NB4 (cell line): ENCODE data around the gene GIN1.

Experiments
- MYC ChIP-seq: IDR thresholded peaks from 2 replicates; pipeline ENCODE4 v1.6.1; 2011; ENCODE audit warnings: low read depth, low read length
- POLR2A ChIP-seq: IDR thresholded peaks from 2 replicates; pipeline ENCODE4 v1.6.1; 2011; ENCODE audit warnings: mild to moderate bottlenecking; ENCODE audit not compliant: insufficient read length; ENCODE audit errors: extremely low read depth
- TF ChIP-seq, protein P1 (sequence below): IDR thresholded peaks from one replicate; pipeline ENCODE4 v1.5.1; 2012; ENCODE audit warnings: low read depth, low read length

DNA sequence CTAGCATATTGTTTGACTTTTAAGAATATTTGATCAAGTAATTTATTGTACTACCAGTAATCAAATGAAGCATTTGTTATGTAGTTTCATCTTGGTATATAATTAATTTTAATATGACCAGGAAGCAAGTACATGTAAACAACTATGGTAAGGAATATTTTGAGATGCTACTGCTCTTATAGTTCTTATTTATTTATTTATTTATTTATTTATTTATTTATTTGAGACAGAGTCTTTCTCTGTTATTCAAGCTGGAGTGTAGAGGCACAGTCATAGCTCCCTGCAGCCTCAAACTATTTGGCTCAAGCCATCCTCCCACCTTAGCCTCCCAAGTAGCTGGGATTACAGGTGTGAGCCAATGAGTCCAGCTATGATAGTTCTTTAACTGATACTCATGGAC lies 8.3 kb upstream of the GIN1 start:
- TF ChIP-seq, protein P1, sequence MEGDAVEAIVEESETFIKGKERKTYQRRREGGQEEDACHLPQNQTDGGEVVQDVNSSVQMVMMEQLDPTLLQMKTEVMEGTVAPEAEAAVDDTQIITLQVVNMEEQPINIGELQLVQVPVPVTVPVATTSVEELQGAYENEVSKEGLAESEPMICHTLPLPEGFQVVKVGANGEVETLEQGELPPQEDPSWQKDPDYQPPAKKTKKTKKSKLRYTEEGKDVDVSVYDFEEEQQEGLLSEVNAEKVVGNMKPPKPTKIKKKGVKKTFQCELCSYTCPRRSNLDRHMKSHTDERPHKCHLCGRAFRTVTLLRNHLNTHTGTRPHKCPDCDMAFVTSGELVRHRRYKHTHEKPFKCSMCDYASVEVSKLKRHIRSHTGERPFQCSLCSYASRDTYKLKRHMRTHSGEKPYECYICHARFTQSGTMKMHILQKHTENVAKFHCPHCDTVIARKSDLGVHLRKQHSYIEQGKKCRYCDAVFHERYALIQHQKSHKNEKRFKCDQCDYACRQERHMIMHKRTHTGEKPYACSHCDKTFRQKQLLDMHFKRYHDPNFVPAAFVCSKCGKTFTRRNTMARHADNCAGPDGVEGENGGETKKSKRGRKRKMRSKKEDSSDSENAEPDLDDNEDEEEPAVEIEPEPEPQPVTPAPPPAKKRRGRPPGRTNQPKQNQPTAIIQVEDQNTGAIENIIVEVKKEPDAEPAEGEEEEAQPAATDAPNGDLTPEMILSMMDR, result no peak
- no peak for TF ChIP-seq POLR2A
- TF ChIP-seq MYC, result no peak
